Sciatic nerve (tissue), 2 donors: ENCODE measurements around the gene SOWAHD. TPM values are rescaled to one million over a fixed set of nuclear protein-coding genes. Genes with fewer than 3 reads are reported as not detected.
"Not testable (repeated sequence)": the region's sequence is repeated elsewhere in the genome, so short reads cannot be mapped to it uniquely, and the experiment has no call there.

Source experiments
- ATAC-seq: fragments of 200-7000 bp; cut with Tn5 transposase; one replicate; pipeline ENCODE4 v1.9.1; 2020; ENCODE audit warnings: mild to moderate bottlenecking, moderate library complexity
- DNase-seq: peaks from one replicate; pipeline ENCODE4 v3.0.0-alpha.2; 2020; ENCODE audit warnings: low spot score
- intact Hi-C: fragments of 100-400 bp; cut with DNase I; formaldehyde crosslinking; loops from one replicate; pipeline ENCODE4 v1.14.2; 2022
- total RNA-seq: library from RNA; stranded (reverse); fragmentation: NEBNext Ultra II Directional; extraction: Animal tissue kit (Norgen Biotek cat#: 25700); gene quantifications from one replicate; pipeline ENCODE4 v1.2.1, GENCODE V29; 2021
- donor health status: DM: no; HTN: no; CAD: no.
- donor health status: DM: no; HTN: no; CAD: no.

Gene SOWAHD
- total RNA-seq, 1 donor from 2014 or later = 0.53 TPM

DNA sequence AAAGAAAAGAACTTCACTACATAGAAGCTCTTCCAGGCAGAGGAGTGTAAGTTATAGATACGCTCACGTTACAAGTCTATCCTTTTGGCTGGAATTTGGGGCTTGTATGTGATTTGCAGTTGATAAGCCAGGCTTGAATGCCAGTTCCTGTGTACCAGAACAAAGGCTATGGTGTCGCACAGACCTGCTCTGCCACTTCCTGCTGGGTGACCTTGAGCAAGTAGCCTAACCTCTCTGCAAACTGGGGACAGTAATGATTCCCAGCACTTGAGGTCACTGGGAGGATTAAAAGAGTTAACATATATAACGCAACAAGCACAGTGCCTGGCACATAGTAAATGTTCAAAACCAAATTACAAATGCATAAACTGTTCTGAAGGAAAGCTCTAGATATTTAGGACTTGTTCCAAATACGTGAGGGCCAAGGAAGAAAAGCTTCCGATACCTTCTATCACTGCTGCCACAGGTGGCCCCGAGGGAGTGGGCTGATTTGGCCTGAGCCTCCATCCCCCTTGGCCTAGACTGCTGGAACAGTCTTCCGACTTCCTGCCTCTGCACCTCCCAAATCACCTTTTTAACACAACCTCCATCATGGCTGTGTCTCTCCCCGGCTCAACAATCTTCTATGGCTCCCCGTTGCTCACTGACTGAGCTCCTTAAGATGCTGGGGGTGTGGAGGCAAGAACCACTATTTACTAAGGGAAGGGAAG lies 1.3 kb upstream of the SOWAHD start:
- DNase-seq (no peak), ATAC-seq (no peak)
- intact Hi-C loops = no loop called here

DNA sequence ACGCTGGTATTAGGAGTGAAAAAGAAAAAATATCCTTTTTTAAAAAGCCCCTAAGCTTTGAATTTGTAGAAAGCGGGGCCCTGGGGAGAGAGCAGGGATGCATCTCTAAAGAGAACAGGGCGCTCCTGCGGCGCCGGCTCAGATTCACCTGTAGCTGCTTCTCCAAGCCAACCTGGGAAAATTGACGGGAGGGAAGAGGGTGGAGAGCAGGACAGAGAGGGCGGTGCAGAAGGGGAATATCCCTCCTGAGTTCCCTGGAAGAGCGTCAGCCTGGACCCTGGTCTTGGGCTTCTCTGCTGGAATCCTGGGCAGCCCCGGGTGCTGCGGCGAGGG lies 776 bp upstream of the SOWAHD start:
- no peak for ATAC-seq
- intact Hi-C loops = no loop called here
- DNase-seq = no peak

DNA sequence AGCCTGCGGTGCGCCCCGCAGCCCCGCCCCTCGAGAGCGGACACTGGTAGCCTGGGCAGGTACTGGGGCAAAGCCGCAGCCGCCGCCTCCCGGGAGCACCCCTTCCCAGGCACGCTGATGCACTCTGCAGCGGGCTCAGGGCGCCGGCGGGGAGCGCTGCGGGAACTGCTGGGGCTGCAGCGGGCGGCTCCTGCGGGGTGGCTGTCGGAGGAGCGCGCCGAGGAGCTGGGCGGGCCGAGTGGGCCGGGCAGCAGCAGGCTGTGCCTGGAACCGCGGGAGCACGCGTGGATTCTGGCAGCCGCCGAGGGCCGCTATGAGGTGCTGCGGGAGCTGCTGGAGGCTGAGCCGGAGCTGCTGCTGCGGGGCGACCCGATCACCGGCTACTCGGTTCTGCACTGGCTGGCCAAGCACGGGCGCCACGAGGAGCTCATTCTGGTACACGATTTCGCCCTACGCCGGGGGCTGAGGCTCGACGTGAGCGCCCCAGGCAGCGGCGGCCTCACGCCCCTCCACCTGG lies 401 bp downstream of the SOWAHD start:
- ATAC-seq (peak; percentile 47), DNase-seq (no peak)
- intact Hi-C loops = no loop called here

DNA sequence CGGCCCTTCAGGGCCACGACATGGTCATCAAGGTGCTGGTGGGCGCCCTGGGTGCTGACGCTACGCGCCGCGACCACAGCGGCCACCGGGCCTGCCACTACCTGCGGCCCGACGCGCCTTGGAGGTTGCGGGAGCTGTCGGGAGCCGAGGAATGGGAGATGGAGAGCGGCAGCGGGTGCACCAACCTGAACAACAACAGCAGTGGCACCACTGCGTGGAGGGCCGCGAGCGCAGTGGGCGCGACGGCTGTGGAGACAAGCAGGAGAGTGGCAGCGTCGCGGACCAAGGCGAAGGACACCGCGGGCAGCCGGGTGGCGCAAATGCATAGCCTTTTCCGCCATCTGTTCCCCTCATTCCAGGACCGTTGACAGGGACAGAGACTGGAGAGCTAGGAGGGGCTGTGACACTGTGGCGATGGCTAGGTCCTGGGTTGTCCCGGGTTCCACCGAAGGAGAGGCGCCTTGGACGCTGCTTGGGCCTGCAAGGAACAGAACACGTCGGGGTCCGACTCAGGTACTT lies 919 bp downstream of the SOWAHD start:
- DNase-seq (no peak), ATAC-seq (no peak)
- intact Hi-C loops = no loop called here

DNA sequence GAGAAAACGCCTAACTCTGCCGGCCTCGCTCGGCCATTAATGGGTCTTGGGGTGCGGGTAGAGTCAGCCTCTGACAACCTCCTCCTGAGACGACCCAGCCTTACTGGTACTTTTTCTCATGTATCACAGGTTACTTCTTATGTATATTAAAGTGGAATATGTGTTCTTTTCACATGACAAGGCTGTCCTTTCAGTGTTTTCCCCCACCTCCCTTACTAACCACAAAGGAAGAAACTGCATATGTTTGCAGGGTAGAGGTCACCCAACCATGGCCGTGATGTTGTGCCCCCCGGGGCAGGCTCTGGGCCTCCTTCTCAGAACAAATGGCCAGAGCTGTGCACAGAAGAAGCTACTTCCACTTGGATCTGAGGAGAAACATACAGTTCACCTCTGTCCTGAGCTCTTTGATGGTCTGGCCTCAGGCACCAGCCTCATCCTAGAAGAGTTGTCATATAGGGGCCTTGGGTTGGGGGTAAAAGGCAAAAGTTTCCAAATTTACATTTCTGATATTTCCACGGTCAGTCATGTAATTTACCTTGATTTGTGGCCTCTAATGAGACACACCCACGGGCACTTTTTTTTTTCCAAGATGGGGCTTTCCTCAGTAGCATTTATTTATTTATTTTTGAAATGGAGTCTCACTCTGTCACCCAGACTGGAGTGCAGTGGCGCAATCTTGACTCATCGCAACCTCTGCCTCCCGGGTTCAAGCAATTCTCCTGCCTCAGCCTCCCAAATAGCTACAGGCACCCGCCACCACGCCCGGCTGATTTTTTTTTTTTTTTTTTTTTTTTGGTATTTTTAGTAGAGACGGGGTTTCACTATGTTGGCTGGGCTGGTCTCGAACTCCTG lies 1.9 kb downstream of the SOWAHD start:
- intact Hi-C loops = no loop called here
- DNase-seq = no peak
- ATAC-seq = no peak

DNA sequence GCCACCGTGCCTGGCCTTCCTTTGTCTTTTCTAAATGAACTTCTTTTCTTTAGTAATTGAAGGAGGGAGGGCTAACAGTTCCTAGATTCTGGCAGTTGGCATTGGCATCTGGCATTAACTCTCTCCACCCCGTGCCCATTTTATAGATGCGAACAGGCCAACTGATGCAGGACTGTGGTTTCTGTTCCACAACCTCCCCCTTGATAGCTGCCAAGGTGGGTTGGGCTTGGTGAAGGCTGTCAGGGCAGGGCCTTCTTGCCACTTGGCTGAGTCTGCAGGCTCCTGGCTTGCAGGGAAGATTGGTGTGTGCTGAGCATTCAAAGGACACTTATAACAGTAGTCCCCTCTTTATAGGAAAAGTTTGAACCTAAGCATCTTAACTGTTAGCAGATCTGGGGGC lies 4.3 kb downstream of the SOWAHD start:
- DNase-seq (no peak), ATAC-seq (no peak)
- intact Hi-C loops = no loop called here

DNA sequence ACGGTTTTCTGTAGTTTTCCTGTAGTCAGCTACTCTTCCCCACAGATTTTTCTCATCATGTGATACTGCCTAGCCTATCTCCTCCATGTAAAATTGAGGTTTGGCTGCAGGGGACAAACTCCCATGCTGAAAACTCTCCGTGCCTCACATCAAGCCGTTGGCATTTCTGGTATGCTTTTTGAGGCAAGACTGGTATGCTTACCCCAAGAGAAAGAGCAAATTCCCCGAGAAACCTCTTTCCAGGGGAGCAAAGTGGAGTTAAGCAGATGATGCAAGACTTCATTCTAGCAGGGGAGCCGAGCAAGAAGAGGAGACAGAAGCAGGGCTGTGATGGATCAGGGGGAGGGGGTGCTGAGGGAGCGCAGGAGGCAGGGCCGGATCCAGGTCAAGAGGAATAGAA lies 4.8 kb downstream of the SOWAHD start:
- intact Hi-C loops = no loop called here
- DNase-seq = no peak
- ATAC-seq = no peak

DNA sequence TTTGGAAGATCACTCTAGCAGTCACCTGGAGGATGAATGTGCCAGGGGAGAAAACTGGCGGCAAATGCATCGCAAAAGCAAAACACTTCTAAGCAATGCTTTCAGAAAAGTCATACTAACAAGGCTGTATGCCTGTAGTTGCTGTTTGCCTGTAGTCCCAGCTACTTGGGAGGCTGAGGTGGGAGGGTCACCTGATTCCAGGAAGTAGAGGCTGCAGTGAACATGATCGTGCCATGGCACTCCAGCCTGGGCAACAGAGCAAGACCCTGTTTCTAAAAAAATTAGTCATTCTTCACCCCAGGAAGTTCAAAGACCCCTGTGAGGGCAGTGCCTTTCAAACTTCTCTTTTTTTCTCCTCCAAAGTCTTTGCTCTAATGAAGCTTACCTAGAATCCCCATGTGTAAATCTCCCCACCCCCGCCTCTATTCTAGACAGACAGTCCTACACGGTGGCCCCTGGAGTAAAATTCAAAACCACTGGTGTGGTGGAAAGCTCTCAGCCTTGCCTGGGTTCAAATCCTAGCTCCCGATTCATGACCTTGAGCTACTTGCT lies 5.5 kb downstream of the SOWAHD start:
- ATAC-seq = no peak
- intact Hi-C loops = no loop called here
- no peak for DNase-seq

DNA sequence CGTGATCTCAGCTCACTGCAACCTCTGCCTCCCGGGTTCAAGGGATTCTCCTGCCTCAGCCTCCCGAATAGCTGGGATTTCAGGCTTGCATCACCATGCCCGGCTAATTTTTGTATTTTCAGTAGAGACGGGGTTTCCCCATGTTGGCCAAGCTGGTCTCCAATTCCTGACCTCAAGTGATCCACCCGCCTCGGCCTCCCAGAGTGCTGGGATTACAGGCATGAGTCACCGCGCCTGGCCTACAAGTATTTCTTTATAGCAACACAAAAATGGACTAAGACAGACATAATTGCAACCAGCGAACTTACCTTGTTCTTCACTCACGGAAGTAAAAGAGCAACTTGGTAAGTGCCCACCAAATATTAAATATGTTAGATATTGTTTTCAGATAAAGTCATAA lies 10.0 kb downstream of the SOWAHD start:
- DNase-seq, intact Hi-C loops, ATAC-seq: not testable (repeated sequence)

DNA sequence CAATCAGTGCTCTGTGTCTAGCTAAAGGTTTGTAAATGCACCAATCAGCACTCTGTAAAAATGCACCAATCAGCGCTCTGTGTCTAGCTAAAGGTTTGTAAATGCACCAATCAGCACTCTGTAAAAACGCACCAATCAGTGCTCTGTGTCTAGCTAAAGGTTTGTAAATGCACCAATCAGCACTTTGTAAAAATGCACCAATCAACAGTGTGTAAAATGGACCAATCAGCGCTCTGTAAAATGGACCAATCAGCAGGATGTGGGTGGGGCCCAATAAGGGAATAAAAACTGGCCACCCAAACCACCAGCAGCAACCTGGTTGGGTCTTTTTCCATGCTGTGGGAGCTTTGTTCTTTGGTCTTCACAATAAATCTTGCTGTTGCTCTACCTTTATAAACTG lies 11.0 kb downstream of the SOWAHD start:
- ATAC-seq, intact Hi-C loops, DNase-seq: not testable (repeated sequence)

DNA sequence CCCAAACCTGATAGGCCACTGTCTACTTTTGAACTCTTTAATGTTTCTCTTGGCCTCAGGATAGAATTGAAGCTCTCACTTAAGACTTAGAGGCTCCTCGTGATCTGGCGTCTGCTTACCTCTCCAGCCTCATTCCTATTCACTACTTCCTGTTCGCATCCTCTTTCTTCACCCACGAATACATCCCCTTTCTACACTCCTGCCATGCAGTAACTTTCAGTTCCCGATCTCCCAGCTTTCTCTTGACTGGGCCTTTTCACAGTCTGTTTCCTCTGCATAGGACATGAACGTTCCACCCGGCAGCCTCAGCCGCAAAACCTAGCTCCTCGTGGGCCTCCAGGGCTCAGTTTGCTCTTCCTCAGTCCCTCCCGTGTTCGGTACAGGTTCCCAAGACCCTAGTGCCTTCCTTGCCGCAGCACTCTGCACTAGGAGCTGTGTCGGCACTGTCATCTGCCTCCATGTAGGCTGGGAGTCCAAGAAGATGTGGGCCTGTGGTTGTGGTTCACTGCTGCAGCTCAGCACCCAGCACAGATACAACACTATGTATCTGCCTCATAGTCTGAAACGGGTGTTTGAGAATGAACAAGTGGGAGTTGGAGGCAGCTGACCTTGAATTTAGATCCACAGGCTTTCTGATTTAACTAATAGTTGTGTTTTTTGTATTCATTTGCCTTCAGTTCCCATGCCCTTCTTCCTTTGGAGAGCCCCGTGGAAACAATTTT lies 17.3 kb downstream of the SOWAHD start:
- DNase-seq (no peak), ATAC-seq (no peak)
- intact Hi-C loops = no loop called here

DNA sequence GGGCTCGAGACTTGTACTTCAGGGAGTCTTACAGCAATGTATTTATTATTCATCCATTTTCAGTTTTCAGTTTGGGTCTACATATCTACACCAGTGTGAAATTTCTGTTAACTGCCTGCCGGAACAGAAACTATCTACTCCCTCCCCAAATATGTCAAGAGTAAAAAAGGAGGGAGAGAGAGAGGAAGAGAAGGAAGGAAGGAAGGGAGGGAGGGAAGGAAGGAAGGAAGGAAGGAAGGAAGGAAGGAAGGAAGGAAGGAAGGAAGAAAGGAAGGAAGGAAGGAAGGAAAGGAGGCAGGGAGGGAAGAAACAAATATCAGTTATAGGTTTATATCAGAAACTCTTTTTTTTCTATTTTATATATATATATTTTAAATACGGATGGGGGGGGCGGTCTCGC lies 20.4 kb downstream of the SOWAHD start:
- no peak for ATAC-seq
- intact Hi-C loops = no loop called here
- DNase-seq = no peak

DNA sequence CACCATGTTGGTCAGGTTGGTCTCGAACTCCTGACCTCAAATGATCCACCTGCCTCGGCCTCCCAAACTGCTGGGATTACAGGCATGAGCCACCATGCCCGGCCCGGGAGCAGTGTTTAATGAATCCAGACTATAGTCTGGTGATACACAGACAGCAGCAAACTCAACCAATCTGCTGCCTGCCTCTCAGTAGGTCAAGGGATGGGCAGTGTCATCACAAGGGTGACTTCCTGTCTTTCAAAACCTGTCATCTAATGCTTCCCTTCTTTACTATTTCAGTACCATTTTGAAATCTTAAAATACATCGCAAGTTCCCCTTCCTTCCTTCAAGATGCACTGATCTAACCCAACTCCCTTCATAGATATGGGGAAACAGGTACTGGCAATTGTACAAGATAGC lies 24.6 kb downstream of the SOWAHD start:
- ATAC-seq = no peak
- intact Hi-C loops = no loop called here
- DNase-seq = no peak

DNA sequence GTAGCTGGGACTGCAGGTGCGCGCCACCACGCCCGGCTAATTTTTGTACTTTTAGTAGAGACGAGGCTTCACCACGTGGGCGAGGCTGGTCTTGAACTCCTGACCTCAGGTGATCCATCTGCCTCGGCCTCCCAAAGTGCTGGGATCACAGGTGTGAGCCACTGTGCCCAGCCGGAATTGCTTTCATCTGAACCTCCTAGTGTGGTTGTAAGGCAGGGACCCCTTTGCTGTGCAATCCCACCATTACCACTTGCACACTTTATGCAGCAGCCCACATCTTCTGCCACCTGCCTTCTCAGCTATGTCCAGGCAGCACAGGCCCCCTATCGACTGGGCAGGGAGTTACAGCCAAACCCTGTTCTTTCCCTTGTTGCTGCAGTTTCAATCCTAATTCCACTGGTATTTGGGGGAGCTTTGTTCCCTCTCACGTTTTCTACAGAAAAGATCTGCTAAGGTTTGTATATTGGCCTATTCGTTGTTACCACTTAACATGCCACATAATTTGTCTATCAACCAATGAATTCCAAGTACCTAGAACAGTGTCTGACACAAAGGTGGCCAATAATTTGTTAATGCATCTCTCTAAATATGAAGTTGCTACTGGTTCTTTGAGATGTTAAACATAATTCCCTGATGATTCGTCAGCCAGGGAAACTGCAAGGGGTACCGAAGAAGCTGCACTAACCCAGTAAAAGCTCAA lies 26.5 kb downstream of the SOWAHD start:
- DNase-seq (no peak), ATAC-seq (no peak)
- intact Hi-C loops = no loop called here

DNA sequence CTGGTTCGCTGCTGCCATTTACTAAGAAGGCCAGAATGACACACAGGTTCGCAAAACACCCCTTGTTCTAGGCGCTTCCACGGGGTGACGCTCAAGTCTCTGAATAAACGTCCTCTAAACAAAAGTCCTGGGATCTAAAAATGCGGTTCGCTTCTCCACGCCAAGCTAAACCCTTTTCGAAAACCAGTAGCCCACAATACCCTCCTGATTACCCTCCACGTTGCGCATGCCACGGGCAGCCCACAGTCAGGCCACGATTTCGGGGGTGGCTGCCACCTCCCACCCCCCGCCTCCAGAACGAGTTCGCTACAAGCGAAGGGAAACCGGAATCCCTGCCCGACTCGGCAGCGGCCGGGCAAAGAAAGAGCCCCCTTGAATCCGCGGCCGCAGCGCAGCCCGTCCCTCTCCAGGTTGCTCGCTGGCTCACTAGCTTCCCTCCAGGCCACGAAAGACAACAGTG lies 32.6 kb downstream of the SOWAHD start:
- DNase-seq = peak; percentile 67
- ATAC-seq = peak; percentile 59
- intact Hi-C loops = no loop called here

DNA sequence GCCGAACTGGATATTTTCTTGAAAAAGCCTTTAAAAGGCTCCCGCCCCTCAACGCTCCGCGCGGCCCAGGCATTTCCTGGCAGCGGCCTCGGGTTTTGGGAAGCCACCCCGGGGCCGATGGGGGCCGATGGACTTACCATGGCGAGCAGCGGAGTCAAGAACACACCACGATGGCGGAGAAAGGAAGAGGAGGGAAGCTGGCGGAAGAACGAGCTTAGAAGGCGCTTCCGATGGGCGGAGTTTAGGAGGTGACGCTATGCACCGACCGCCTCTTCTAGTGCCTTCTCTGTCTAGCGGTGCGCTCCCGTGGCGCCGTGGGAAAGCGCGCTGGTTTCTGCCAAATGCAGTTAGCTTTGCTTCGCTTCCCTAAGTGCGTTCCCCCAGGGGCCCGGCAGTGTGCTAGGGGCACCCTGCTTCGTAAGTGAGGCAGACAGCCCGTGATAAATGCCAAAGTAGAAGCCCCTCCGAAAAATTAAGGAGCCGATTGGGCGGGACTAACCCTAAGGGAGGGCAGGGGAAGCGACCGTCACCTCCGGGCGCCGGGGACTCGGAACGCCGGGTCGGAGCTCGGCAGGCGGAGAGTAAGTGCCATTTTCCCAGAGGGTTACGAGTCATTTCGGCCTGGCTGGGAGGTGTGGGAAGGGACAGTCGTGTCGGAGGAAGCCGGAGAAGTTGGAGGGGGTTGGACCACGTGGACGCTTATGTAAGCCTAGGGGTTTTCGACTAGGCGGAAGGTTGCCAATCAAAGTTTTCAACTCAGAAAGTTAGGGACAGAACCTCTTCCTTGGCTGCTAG lies 33.2 kb downstream of the SOWAHD start, which contains the start of gene RPL39:
RPL39 (minus strand) TSS at position 194 of the 795 bp plus-strand sequence; CDS start at position 140, 54 bp downstream.
- intact Hi-C loops = no loop called here

More for the DNA sequence above, 33.2 kb downstream of the SOWAHD start, which contains the start of gene RPL39:
- ATAC-seq (peak; percentile 98), DNase-seq (peak; percentile 89)
